ENCODE results near the gene GHRH. TPM values are rescaled to one million over a fixed set of nuclear protein-coding genes. Genes with fewer than 3 reads are reported as not detected.

The GHRH gene
- total and polyA plus RNA-seq, 2 donors (not counting 1 experiment from before 2014, with no cell fraction given): not detected

- no peaks in the 10 kb centered on the region for H3K27me3 Mint-ChIP-seq
- Histone ChIP-seq H3K9ac (ENCODE audit: low read length) (no peak overlapping the region), H3K27ac (ENCODE audit: low read length in 2 of 2) (no peak overlapping the region), H3K4me2 (replicated peaks; ENCODE audit: low read depth, low read length, poor library complexity, severe bottlenecking) (no peak overlapping the region), H3K4me1 (ENCODE audit: control insufficient read depth in 2 of 2, insufficient read depth in 2 of 2, low read length in 2 of 2) (no peaks in the 10 kb centered on the region), H4K20me1 (ENCODE audit: control insufficient read depth, insufficient read depth, low read length, poor library complexity, severe bottlenecking) (no peaks in the 10 kb centered on the region), H3K9me3 (ENCODE audit: control extremely low read depth in 1 of 3, control insufficient read depth in 2 of 3, insufficient read depth in 1 of 3, low read length in 2 of 3) (no peaks in the 10 kb centered on the region), H3K36me3 (replicated peaks in 1 of 2; ENCODE audit: control extremely low read depth in 1 of 2, control insufficient read depth in 1 of 2, extremely low read depth in 1 of 2, insufficient read depth in 2 of 2, low read length in 1 of 2) (peaks cover 0 to 45% of the 10 kb centered on the region in 2 experiments), H3K4me3 (ENCODE audit: control extremely low read depth in 1 of 5, extremely low read depth in 1 of 5, insufficient read depth in 1 of 5, low read depth in 2 of 5, low read length in 4 of 5) (no peak overlapping the region), H3K27me3 (replicated peaks in 1 of 4; ENCODE audit: control extremely low read depth in 1 of 4, control insufficient read depth in 3 of 4, insufficient read depth in 4 of 4, low read length in 3 of 4) (no peaks in the 10 kb centered on the region), H2AFZ (ENCODE audit: insufficient read depth, low read depth, low read length, poor library complexity, severe bottlenecking) (no peak overlapping the region), H3K79me2 (ENCODE audit: control insufficient read depth, insufficient read depth, low read length) (no peaks in the 10 kb centered on the region)
- H3K27ac Mint-ChIP-seq: no peak overlapping the region
- no peak overlapping the region for H3K4me3 Mint-ChIP-seq
- H3K4me1 Mint-ChIP-seq: no peaks in the 10 kb centered on the region
- WGBS (ENCODE audit: insufficient coverage): 97% methylated on average over 12 of the region's 16 CpGs
- DNase-seq (no peak), ATAC-seq (ENCODE audit: low read depth) (no peak)
- H3K9me3 Mint-ChIP-seq (ENCODE audit: insufficient read depth): no peaks in the 10 kb centered on the region
- ChIA-PET POLR2A (no interaction called here), CTCF (no interaction called here)
- intact Hi-C loops (cut with micrococcal nuclease): no loop called here
- TF ChIP-seq CTCF (IDR thresholded peaks at IDR 0.05) (no peak), EZH2 (IDR thresholded peaks at IDR 0.05; ENCODE audit: borderline replicate concordance, insufficient read depth, low read depth, low read length, poor library complexity, severe bottlenecking) (no peak)
Measured at GRCh38 chr20:37243076-37243936, 18.3 kb downstream of the GHRH start.

- no peaks in the 10 kb centered on the region for H4K20me1 ChIP-seq (ENCODE audit: control insufficient read depth, insufficient read depth, low read length, poor library complexity, severe bottlenecking)
- no peak overlapping the region for H2AFZ ChIP-seq (ENCODE audit: insufficient read depth, low read depth, low read length, poor library complexity, severe bottlenecking)
- CTCF ChIA-PET: no interaction called here
- no peak overlapping the region for H3K4me2 ChIP-seq (replicated peaks; ENCODE audit: low read depth, low read length, poor library complexity, severe bottlenecking)
- no peak overlapping the region for H3K27ac ChIP-seq (ENCODE audit: low read length in 2 of 2)
- no peaks in the 10 kb centered on the region for H3K79me2 ChIP-seq (ENCODE audit: control insufficient read depth, insufficient read depth, low read length)
- TF ChIP-seq EZH2 (IDR thresholded peaks at IDR 0.05; ENCODE audit: borderline replicate concordance, insufficient read depth, low read depth, low read length, poor library complexity, severe bottlenecking) (no peak), CTCF (IDR thresholded peaks at IDR 0.05) (no peak)
- no peaks in the 10 kb centered on the region for H3K4me1 Mint-ChIP-seq
- intact Hi-C loops (cut with micrococcal nuclease): no loop called here
- POLR2A ChIA-PET: no interaction called here
- no peak overlapping the region for H3K4me3 ChIP-seq (ENCODE audit: control extremely low read depth in 1 of 5, extremely low read depth in 1 of 5, insufficient read depth in 1 of 5, low read depth in 2 of 5, low read length in 4 of 5)
- H3K27me3 ChIP-seq (replicated peaks in 1 of 4; ENCODE audit: control extremely low read depth in 1 of 4, control insufficient read depth in 3 of 4, insufficient read depth in 4 of 4, low read length in 3 of 4): no peaks in the 10 kb centered on the region
- WGBS (ENCODE audit: insufficient coverage): 100% methylated on average over 1 of the region's 4 CpGs
- no peaks in the 10 kb centered on the region for H3K9me3 ChIP-seq (ENCODE audit: control extremely low read depth in 1 of 3, control insufficient read depth in 2 of 3, insufficient read depth in 1 of 3, low read length in 2 of 3)
- H3K4me3 Mint-ChIP-seq: no peak overlapping the region
- no peaks in the 10 kb centered on the region for H3K27me3 Mint-ChIP-seq
- H3K36me3 ChIP-seq (replicated peaks in 1 of 2; ENCODE audit: control extremely low read depth in 1 of 2, control insufficient read depth in 1 of 2, extremely low read depth in 1 of 2, insufficient read depth in 2 of 2, low read length in 1 of 2): peaks cover 0 to 53% of the 10 kb centered on the region in 2 experiments
- DNase-seq: no peak
- no peaks in the 10 kb centered on the region for H3K4me1 ChIP-seq (ENCODE audit: control insufficient read depth in 2 of 2, insufficient read depth in 2 of 2, low read length in 2 of 2)
- no peak overlapping the region for H3K9ac ChIP-seq (ENCODE audit: low read length)
- H3K27ac Mint-ChIP-seq: no peak overlapping the region
- ATAC-seq (ENCODE audit: low read depth): no peak
- no peaks in the 10 kb centered on the region for H3K9me3 Mint-ChIP-seq (ENCODE audit: insufficient read depth)
Measured at GRCh38 chr20:37242503-37242902, 19.1 kb downstream of the GHRH start.
